T1000 (cell line): ENCODE measurements around the gene DESI1.
A peak's percentile ranks its signal among the peaks of the same experiment; 100 is the strongest.
"Not testable (repeated sequence)": the region's sequence is repeated elsewhere in the genome, so short reads cannot be mapped to it uniquely, and the experiment has no call there.

ENCODE experiments used
- DNase-seq: peaks from one replicate; lab custom pipeline; 2025; ENCODE audit warnings: mixed read lengths; lab: John Stamatoyannopoulos, UW

The DESI1 gene

DNA sequence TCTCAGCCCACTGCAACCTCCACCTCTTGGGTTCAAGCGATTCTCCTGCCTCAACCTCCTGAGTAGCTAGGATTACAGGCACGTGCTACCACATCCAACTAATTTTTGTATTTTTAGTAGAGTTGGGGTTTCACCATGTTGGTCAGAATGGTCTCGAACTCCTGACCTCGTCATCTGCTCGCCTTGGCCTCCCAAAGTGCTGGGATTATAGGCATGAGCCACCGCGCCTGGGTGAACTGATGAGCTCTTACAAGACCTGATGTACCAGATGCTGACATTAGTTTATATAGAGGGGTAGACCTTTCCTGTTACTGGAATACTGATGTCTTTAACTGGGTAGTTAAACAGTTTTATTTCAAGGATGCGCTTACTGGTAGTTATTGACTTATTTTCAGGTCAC is 13.8 kb upstream of the DESI1 start:
- not testable (repeated sequence) for DNase-seq

DNA sequence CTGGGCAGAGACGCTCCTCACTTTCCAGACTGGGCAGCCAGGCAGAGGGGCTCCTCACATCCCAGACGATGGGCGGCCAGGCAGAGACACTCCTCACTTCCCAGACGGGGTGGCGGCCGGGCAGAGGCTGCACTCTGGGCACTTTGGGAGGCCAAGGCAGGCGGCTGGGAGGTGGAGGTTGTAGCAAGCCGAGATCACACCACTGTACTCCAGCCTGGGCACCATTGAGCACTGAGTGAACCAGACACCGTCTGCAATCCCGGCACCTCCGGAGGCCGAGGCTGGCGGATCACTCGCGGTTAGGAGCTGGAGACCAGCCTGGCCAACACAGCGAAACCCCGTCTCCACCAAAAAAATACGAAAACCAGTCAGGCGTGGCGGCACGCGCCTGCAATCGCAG is 10.8 kb upstream of the DESI1 start:
- DNase-seq: not testable (repeated sequence)

DNA sequence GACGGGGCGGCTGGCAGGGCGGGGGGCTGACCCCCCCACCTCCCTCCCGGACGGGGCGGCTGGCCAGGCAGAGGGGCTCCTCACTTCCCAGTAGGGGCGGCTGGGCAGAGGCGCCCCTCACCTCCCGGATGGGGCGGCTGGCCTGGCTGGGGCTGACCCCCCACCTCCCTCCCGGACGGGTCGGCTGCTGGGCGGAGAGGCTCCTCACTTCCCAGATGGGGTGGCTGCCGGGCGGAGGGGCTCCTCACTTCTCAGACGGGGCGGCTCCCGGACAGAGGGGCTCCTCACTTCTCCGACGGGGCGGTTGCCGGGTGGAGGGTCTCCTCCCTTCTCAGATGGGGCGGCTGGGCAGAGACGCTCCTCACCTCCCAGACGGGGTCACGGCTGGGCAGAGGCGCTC is 10.3 kb upstream of the DESI1 start:
- not testable (repeated sequence) for DNase-seq

DNA sequence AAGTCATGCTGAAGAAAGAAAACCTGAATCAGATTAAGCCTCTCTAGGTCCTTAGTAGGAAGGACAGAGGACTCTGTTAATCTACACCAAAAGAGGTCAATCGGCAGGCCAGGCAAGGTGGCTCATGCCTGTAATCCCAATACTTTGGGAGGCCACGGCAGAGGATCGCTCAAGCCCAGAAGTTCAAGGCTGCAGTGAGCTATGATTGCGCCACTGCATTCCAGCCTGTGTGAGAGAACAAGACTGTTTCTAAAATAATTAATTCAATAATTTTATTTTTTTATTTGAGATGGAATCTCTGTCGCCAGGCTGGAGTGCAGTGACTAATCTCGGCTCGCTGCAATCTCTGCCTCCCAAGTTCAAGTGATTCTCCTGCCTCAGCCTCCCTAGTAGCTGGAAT is 4.7 kb upstream of the DESI1 start:
- no peak for DNase-seq

DNA sequence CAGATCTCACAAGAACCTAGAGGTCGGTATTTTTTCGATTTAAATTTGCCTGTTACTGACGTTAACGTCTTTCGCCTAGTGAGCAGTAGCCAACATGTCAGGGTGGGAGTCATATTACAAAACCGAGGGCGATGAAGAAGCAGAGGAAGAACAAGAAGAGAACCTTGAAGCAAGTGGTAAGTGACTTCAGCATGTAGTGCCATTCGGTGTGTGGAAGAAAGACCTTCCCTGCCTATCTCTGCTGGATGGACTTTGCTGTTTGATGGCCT is 1.0 kb upstream of the DESI1 start:
- DNase-seq: no peak

GRCh38 chr22:41621099-41621910 is 462 bp upstream of the DESI1 start, which contains the start of gene XRCC6:
XRCC6 (plus strand) TSS chr22:41621295; CDS start chr22:41622005, 710 bp downstream.
- peak; percentile 98 for DNase-seq

DNA sequence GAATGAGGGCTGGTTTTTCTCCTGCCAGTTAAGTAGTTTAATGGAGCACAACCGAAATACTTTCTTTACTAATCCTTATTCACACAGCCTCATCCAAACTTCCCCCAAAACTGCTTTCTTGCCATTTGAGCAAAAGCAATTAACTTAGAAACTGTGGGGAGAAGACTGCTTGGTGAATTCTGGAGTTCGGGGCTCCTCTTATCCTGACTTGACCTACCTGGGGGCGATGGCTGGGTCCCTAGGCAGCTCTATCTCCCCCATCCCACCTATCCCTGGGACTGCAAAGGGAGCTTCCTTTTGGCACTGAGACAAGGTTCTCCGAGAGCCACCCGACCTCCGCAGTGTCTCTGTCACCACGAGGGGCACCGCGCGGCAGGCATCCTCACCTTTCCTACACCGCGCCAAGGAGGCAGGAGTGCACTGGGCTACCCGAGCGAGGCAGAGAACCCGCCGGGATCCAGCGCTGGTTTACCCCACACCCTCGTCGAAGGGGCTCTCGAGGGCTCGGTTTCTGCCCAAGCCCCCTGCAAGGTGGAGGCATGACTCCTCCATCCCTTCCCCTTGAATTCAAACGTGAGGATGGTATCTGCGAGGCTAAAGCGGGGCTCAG is 759 bp downstream of the DESI1 start:
- peak; percentile 8 for DNase-seq

GRCh38 chr22:41613456-41613855 is 7.4 kb downstream of the DESI1 start:
- no peak for DNase-seq

DNA sequence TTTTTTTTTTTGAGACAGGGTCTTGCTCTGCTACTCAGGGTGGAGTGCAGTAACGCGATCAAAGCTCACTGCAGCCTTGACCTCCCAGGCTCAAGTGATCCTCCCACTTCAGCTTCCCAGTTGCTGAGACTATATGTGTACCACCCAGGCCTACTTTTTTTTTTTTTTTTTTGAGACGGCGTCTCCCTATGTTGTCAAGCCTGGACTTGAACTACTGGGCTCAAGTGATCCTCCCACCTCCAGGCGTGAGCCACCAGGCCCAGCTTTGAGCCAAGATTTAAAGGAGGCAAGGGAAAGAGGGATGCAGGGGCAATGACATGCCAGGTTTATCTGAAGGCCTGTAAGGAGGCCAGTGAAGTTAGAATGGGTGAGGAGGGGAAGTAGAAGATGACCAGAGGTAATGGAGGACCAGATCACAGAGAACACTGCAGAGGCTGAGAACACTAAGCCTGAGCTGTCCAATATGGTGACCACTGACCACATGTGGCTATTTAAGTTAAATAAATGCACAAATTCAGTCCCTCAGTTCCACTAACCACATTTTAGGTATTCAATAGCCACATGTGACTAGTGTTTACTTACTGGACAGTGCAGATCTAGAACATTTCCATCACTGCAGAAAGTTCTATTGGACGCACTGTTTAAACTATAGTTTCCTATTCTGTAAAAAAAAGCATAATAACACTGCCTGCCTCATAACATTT is 8.1 kb downstream of the DESI1 start:
- DNase-seq: no peak

- DNase-seq: no peak
These were observed 12.5 kb downstream of the DESI1 start for GRCh38 chr22:41608386-41608785.

DNA sequence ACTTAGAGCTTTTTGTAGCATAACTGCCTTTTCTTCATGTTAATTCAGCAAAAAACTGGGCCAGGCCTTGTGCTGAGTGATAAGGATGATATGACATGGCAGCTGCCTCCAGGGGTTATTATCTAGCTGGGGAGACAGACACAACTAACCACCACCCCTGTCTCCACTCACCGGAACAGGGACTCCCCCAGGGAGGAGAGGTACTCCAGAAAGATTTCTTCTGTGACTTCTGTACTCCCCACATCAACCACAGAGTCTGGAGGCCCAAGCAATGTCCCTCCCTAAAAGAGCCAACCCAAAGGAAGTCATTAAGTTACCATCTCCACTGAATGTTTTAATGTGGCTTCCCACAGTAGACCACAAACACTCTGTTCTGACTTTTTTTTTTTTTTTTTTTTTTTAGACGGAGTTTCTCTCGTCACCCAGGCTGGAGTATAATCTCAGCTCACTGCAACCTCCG is 16.9 kb downstream of the DESI1 start:
- DNase-seq: no peak

- DNase-seq: no peak
These were observed 19.9 kb downstream of the DESI1 start for GRCh38 chr22:41600976-41601375.

- no peak for DNase-seq
These were observed 21.8 kb downstream of the DESI1 start for GRCh38 chr22:41598891-41599635.

DNA sequence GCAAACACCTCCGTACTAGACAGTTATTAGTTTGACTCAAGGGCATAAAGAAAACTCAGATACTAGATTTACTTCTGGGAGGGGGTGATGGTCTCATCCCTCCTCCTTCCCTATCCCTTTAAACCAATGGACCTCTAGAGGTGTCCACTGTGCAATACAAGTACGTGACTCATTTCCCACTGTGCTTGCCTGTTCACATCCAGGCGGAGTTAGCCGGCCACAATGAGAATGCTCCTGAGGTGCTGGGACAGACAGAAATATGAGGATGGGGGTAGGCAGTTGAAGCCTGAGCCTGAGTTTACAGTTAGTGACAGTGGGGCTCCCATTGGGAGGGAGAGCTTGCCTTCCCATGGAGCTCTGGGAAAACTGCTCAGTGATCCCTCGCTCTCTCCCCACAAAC is 22.8 kb downstream of the DESI1 start:
- DNase-seq: peak; percentile 43

- DNase-seq: no peak
These were observed 23.2 kb downstream of the DESI1 start for GRCh38 chr22:41597635-41597953.

DNA sequence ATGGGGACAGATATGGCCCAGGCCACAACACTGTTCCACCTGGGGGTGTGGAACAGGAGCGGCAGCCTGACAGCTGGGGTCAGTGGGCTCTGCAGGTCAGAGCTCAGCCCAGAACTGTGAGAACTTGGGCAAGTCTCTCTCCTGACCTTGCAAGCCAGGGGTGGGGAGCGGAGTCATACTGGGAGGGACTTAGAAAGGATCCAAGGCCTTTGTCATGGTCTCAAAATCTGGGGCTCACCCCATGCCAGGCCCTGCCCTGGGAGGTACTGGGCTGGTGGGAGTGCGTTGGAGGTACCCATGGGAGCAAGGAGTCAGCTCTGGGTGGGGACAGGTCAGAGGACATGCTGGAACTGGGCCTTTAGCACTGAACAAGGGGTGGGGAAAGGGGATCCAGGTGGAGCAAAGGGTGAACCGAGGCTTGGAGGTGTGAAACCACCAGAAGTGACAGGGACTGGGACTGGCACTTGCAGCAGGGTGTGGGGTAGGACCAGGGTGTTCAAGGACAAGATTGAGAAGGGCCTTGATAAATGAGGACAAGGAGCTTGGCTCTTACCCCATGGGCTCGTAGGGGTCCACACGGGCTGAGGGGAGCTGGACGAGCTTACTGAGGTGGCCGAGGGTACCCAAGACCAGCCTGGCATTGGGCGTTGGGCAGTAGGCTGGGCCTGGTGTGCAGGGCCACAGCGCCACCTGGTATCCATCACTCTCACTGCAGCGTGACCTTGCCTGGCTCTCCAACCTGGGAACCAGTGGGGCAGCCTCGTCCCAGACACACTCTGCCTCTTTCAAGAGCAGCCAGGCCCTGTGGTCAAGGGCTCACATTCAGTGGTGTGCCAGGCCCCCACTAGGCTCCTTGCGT is 23.8 kb downstream of the DESI1 start:
- peak; percentile 16 for DNase-seq

DNA sequence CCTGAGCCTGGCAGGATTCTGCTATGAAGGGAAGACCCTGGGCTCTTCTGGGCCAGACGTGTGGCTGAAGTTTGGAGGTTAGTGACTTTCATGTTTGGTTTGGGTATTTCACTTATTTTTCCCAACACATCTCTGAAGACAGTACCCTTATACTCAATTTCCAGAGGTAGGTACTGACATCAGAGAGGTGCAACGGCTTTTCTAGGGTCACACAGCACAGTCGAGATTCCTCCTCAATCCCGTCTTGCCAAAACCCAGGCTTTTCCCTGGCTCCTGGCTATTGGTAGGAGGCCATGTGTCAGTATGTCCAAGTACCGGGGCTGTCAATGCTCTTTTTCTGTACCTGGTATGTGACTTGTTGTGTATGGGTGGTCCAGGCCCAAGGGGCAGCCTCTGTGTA is 25.1 kb downstream of the DESI1 start:
- DNase-seq: no peak

DNA sequence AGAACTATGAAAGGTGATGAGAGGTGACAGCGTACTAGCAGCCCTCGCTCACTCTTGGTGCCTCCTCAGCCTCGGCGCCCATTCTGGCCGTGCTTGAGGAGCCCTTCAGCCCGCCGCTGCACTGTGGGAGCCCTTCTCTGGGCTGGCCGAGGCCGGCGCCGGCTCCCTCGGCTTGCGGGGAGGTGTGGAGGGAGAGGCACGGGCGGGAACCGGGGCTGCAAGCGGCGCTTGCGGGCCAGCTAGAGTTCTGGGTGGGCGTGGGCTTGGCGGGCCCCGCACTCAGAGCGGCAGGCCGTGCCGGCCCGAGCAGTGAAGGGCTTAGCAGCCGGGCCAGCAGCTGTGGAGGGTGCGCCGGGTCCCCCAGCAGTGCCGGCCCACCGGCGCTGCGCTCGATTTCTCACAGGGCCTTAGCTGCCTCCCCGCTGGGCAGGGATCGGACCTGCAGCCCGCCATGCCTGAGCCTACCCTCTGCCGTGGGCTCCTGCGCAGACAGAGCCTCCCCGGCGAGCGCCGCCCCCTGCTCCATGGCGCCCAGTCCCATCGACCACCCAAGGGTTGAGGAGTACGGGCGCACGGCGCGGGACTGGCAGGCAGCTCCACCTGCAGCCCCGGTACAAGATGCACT is 27.4 kb downstream of the DESI1 start:
- not testable (repeated sequence) for DNase-seq

DNA sequence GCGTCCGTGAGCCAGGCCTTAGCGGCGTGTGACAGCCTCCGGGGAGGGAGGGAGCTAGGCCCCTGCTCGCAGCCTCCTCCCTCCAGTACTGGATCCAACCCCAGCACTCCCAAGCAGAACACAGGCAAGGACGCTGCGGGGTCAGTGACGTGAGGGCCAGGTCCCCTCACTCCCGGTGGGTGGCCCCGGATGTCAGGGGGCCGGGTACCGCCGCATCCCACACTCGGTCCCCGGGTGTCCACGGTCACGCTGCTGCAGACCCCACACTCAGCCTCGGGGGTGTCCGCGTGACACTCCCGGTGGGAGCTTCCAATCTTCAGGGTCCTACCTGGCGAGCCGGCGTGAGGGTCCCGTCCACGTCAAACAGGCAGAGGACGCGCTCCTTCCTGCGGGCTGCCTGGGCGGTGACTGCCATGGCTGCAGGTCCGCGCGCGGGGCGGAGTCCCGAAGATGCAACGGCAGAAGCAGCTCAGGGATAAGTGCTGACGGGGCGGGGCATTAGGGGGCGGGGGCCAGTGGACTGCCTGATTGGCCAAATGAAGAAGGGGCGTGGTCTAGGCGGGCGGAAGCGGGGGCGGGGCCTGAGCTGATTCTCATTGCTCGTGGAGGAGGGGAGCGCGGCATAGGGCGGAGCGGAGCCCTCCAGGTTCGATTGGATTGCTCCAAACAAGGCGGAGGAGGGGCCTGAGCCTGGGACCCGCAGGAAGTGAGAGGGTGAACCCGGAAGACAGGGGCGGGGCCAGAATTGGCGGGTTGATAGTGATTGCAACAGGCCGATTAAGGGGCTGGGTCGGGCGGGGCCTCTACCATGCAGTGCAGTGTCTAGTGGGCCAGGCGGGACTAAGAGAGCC is 31.2 kb downstream of the DESI1 start, which contains the start of gene PMM1:
Gene PMM1, minus strand, starts transcription at position 450 of the 851 bp plus-strand sequence. Its CDS starts 35 bp downstream, at position 415.
- DNase-seq: peak; percentile 99

GRCh38 chr22:41587347-41587723 is 33.5 kb downstream of the DESI1 start:
- DNase-seq: no peak
